IgD-negative memory B cell (primary cell): ENCODE results near the gene ARL4D. TPM values are rescaled to one million over a fixed set of nuclear protein-coding genes. Genes with fewer than 3 reads are reported as not detected.

Source experiments
- H3K27ac Mint-ChIP-seq, 3 donors: one replicate each; pipeline ENCODE4 v1.8.0; 2020 to 2022; ENCODE audit warnings: mild to moderate bottlenecking in 3 of 3, mixed read lengths in 3 of 3, moderate library complexity in 1 of 3
- H3K27me3 Mint-ChIP-seq: one replicate; pipeline ENCODE4 v1.8.0; 2021; ENCODE audit warnings: mixed read lengths
- H3K36me3 Mint-ChIP-seq: one replicate; pipeline ENCODE4 v1.8.0; 2020; ENCODE audit warnings: mild to moderate bottlenecking, mixed read lengths
- H3K4me1 Mint-ChIP-seq, 3 donors: one replicate each; pipeline ENCODE4 v1.8.0; 2020 to 2022; ENCODE audit warnings: mixed read lengths in 3 of 3, mild to moderate bottlenecking in 1 of 3
- H3K4me3 Mint-ChIP-seq, 4 donors: one replicate each; pipeline ENCODE4 v1.8.0; 2020 to 2022; ENCODE audit warnings: mild to moderate bottlenecking in 4 of 4, mixed read lengths in 4 of 4, moderate library complexity in 3 of 4
- H3K9me3 Mint-ChIP-seq, 3 donors: one replicate each; pipeline ENCODE4 v1.8.0; 2020 to 2021; ENCODE audit warnings: mixed read lengths in 3 of 3, mild to moderate bottlenecking in 1 of 3
- polyA plus RNA-seq: library from polyadenylated mRNA; unstranded; fragments of 300-500 nt; fragmentation: Illumina TruSeq; gene quantifications from one replicate; pipeline ENCODE4 v1.2.3, GENCODE V29; 2021

ARL4D gene
- polyA plus RNA-seq, 1 donor from 2014 or later: 3.4 TPM

DNA sequence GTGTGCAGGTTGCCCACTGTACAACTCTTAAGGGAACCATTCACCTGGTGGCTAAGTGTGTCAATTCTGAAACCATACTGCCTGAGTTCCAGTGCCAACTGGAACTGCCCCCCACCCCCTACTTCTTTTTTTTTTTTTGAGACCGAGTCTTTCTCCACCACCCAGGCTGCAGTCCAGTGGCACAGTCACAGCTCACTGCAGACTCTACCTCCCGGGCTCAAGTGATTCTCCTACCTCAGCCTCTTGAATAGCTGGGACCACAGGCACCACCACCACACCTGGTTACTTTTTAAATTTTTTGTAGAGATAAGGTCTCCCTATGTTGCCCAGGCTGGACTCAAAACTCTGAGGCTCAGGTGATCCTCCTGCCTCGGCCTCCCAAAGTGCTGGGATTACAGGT is 44.6 kb downstream of the ARL4D start:
- Mint-ChIP-seq H3K4me3 (no peak overlapping the region), H3K27ac (no peak overlapping the region), H3K9me3 (no peaks in the 10 kb centered on the region), H3K36me3 (peaks cover 3% of the 10 kb centered on the region), H3K4me1 (no peaks in the 10 kb centered on the region), H3K27me3 (peaks cover 3% of the 10 kb centered on the region)

DNA sequence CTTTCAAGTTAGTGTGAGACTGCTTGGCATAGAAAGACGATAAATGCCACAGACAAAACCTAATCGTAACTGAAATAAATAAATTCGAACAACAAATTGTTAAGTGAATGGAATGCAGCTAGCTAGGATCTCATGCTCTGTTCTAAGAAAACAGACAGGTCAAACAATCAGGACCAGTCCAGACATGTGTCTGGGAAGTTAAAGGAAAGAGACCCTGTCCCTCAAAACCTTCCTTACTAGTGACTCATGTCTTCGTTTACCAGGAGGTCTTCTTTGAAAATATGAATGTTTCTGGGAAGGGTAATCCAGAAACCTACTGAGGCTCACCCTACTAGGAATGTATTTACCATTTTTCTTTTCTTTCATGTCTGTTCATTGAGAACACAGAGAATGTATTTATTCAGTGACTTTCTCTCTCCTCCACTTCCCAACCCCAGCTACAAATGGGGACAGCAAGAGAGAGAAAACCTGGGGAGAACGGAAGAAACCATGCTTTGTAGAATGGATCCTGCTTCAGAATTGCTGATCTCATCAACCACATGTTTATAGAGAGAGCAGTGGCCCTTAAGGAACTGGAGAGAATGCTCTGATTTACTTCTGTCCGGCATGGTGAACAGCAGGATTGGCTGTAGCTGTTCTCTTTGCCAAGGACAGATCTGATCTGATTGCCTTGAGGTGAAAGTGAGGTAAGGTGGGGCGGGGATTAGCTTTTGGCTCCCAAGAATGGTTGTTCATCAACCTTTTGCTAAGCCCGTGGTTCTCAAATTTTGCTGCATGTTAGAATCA is 45.6 kb downstream of the ARL4D start:
- Mint-ChIP-seq H3K27ac (no peak overlapping the region), H3K27me3 (peaks cover 3% of the 10 kb centered on the region), H3K4me1 (no peaks in the 10 kb centered on the region), H3K36me3 (peaks cover 3% of the 10 kb centered on the region), H3K9me3 (no peaks in the 10 kb centered on the region), H3K4me3 (no peak overlapping the region)

DNA sequence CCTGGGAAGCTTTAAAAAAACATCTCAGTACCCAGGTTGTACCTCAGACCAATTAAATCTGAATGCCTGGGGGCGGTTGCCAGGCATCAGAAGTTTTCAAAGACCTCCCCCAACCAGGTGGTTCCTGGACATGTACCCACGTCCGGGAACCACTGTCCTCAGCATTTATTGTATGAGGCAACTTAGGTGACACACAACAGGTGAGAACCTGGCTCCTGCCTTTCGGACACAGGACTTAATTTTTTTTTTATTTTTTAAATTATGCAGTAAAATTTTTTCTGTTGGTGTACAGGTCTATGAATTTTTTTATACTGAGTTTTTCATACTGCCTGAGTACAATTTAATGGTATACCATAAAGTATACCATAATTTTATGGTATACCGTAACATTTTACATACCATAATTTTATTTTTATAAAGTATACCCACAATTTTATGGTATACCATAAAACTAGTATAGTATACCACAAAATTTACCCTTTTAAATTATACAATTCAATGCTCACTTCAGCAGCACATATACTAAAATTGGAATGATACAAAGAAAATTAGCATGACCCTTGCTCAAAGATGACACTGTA is 46.3 kb downstream of the ARL4D start:
- H3K9me3 Mint-ChIP-seq: no peaks in the 10 kb centered on the region
- H3K4me1 Mint-ChIP-seq: no peaks in the 10 kb centered on the region
- no peak overlapping the region for H3K4me3 Mint-ChIP-seq

DNA sequence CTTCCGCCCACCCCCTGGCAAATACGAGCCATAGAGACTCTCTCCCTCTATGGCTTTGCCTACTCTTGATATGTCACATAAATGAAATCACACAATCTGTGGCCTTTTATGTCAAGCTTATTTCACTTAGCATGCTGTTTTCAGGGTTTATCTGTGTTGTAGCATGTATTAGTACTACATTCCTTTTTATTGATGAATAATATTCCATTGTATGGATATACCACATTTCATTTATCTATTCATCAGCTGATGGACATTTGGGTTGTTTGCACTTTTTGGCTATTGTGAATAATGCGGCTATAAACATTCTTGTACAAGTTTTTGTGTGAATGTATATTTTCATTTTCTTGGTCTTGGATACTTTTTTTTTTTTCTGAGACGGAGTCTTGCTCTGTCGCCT is 48.0 kb downstream of the ARL4D start:
- H3K9me3 Mint-ChIP-seq: no peaks in the 10 kb centered on the region

More for the DNA sequence above, 46.3 kb downstream of the ARL4D start:
- Mint-ChIP-seq H3K27me3 (peaks cover 3% of the 10 kb centered on the region), H3K27ac (no peak overlapping the region), H3K36me3 (peaks cover 3% of the 10 kb centered on the region)

DNA sequence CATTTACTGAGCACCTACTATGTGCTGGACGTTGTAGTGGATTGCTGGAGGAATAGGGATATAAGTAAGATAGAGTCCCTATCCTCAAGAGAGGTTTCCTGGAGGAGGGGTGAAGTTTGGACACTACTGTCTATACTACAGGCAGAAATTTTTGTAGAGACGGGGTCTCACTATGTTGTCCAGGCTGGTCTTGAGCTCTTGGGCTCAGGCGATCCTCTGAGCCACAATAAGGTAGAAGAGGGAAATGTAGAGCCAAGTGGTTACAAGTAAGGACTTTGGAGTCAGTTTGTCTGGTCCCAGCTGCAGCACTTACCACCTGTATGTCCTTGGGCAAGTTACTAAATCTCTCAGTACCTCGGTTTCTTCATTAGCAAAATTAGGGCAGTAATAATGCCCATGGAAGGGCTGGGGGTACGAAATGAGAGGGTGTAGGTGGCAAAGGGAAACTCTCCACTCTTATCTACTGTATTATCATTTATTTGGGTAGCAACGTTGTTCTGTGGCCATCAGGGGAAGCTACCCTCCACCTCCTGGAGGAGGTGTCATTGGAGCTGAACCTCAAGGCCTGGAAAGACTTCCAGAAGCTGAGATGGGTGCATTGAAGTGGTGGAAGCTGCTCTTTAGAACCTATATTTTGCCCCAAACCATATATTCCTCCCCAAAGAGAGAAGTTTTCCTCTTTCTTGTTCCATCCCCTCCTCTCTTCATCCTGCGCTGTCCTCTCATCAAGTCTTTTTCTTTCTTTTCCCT is 50.1 kb downstream of the ARL4D start:
- Mint-ChIP-seq H3K4me1 (peaks cover 0 to 1% (median 0%) of the 10 kb centered on the region in 3 donors), H3K4me3 (no peak overlapping the region), H3K27me3 (peaks cover 3% of the 10 kb centered on the region), H3K9me3 (no peaks in the 10 kb centered on the region), H3K36me3 (no peaks in the 10 kb centered on the region), H3K27ac (peak overlapping the region in 1 of 3 donors; percentile 35)

More for the DNA sequence above, 48.0 kb downstream of the ARL4D start:
- H3K4me3 Mint-ChIP-seq: no peak overlapping the region
- peaks cover 3% of the 10 kb centered on the region for H3K27me3 Mint-ChIP-seq
- no peak overlapping the region for H3K27ac Mint-ChIP-seq
- no peaks in the 10 kb centered on the region for H3K4me1 Mint-ChIP-seq
- H3K36me3 Mint-ChIP-seq: no peaks in the 10 kb centered on the region

DNA sequence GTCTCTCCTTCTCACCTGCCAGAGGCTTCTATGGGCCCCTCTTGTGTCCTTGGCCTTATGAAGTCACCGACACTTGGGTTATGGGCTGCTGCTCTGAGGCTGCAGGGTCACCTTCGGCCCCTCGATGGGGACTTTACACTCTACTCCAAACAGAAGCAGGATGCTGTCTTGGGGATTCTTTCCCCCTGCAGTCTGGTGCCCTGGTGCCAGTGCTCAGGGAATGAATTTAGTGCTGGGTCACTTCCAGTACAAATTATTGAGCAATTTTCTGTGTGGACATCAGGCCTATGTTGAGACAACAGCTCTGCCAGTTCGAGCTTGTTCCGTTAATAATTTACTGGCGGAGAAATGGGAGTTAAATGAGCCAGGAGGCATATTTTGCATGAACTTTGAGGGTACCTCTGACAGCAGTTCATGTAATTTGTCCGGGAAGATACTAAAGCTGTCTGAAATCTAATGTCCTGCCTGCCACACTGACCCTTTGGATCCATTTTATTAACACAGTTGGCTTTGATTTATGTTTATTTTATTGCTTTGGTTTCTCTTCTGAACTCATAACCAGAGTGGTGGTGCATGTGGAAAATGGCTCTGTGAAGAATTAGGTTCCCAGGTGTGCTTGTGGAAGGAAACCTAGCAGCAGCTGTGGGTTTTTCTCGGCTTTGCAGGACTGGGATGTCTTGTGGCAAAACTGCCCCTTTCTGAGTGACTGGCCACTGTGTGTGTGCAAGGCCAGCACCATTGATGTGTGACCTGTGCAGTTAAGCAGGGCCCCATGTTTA is 50.9 kb downstream of the ARL4D start:
- no peaks in the 10 kb centered on the region for H3K9me3 Mint-ChIP-seq
- no peak overlapping the region for H3K27ac Mint-ChIP-seq
- H3K27me3 Mint-ChIP-seq: peaks cover 4% of the 10 kb centered on the region
- no peak overlapping the region for H3K4me3 Mint-ChIP-seq
- no peaks in the 10 kb centered on the region for H3K36me3 Mint-ChIP-seq
- H3K4me1 Mint-ChIP-seq: peaks cover 0 to 1% (median 0%) of the 10 kb centered on the region in 3 donors

Other genes starting within 250 kb of the ARL4D start
- gene NBR1, start 227.8 kb upstream of the ARL4D start, polyA plus RNA-seq: 45.1 TPM
- 10.4 TPM for gene TMEM106A, start 187.1 kb upstream of the ARL4D start, polyA plus RNA-seq
- 3.0 TPM for gene CCDC200, start 170.4 kb upstream of the ARL4D start, polyA plus RNA-seq
- not detected for gene RNU2-1, start 165.0 kb upstream of the ARL4D start, polyA plus RNA-seq
- gene DHX8, start 85.0 kb downstream of the ARL4D start, polyA plus RNA-seq: 30.4 TPM
- not detected for gene ETV4, start 147.3 kb downstream of the ARL4D start, polyA plus RNA-seq